Regular cardiac myocyte (primary cell): ENCODE measurements around the gene IL34. TPM values are rescaled to one million over a fixed set of nuclear protein-coding genes. Genes with fewer than 3 reads are reported as not detected.

ENCODE experiments used
- total RNA-seq: library from RNA; depleted of rRNA; stranded (reverse); fragments of >200 nt; gene quantifications from 2 replicates; pipeline ENCODE4 v1.2.3, GENCODE V29; 2014

Gene IL34
- 0.77 and 13.2 TPM in 2 replicates for total RNA-seq

GRCh38 chr16:70646260-70647241 lies at the start of gene IL34:
TSS of gene IL34 (plus strand) at chr16:70646559. CDS start at chr16:70646948, 389 bp downstream.

GRCh38 chr16:70685938-70686375 lies 39.6 kb downstream of the IL34 start, which contains the start of gene MTSS2:
TSS of gene MTSS2 (minus strand) at chr16:70686053. CDS start at chr16:70685791, 262 bp downstream.

Other genes starting within 250 kb of the IL34 start
- 21.4 and 27.0 TPM in 2 replicates for gene ST3GAL2, start 207.5 kb upstream of the IL34 start, total RNA-seq
- 5.2 and 7.0 TPM in 2 replicates for gene FCSK, start 192.0 kb upstream of the IL34 start, total RNA-seq
- gene COG4, start 123.0 kb upstream of the IL34 start, total RNA-seq = 81.7 and 104 TPM in 2 replicates
- gene SF3B3, start 122.7 kb upstream of the IL34 start, total RNA-seq = 97.8 and 130 TPM in 2 replicates
- 9.4 and 11.0 TPM in 2 replicates for gene MTSS2, start 39.5 kb downstream of the IL34 start, total RNA-seq
- 18.0 and 19.4 TPM in 2 replicates for gene VAC14, start 154.6 kb downstream of the IL34 start, total RNA-seq